GM18870 (cell line): ENCODE data around the gene SLA2.
"Not testable (repeated sequence)": the region's sequence is repeated elsewhere in the genome, so short reads cannot be mapped to it uniquely, and the experiment has no call there.

Experiments used
- ATAC-seq: cut with Tn5 transposase; IDR thresholded peaks from one replicate; pipeline ENCODE4 v1.9.1; 2021; ENCODE audit warnings: moderate library complexity; ENCODE audit not compliant: unreplicated experiment

Gene SLA2

GRCh38 chr20:36576081-36576445 lies 69.9 kb downstream of the SLA2 start:
- no peak for ATAC-seq

GRCh38 chr20:36574366-36575135 lies 71.4 kb downstream of the SLA2 start:
- ATAC-seq: no peak

GRCh38 chr20:36573798-36574365 lies 72.1 kb downstream of the SLA2 start:
- ATAC-seq: no peak

DNA sequence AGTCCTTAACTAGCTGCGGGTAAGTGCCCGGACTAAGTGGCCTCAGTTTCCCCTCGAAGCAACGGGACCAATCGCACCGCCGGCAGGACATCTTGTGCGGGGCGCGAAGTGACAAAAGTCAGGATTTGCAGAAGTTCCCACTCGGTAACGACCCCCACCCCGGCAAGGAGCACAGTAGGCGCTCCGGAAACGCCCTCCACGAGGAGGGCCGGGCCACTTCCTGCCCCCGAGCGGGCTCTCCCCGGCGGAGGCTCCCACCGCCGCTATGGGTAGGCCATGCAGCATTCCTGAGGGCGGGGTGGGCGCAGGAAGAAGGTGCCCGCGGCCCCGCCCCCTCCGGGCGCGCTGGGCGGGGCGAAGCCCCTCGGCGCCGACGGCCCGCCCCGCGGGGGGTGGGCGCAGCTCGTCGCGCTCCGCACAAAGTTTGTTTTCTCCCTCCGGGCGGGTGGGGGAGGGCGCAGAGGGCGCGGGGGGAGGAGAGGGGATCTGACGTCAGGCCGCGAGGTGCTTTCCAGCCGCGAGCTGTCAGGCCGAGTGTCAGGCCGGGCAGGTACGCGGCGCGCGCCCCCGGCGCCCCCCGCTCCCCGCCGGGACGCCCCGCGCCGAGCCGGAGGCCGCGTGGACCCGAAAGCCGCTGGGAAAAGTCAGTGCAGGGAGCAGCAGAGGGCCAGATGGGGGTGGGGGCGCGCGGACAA lies 72.7 kb downstream of the SLA2 start, which contains the start of gene TGIF2:
Gene TGIF2, plus strand, starts transcription at position 495 of the 695 bp plus-strand sequence. CDS start 5,178 bp downstream, outside the sequence.
- ATAC-seq: peak; percentile 36

- ATAC-seq: peak; percentile 11
These were observed 73.3 kb downstream of the SLA2 start for GRCh38 chr20:36572701-36573102.

- ATAC-seq: no peak
These were observed 74.2 kb downstream of the SLA2 start for GRCh38 chr20:36571564-36572504.

DNA sequence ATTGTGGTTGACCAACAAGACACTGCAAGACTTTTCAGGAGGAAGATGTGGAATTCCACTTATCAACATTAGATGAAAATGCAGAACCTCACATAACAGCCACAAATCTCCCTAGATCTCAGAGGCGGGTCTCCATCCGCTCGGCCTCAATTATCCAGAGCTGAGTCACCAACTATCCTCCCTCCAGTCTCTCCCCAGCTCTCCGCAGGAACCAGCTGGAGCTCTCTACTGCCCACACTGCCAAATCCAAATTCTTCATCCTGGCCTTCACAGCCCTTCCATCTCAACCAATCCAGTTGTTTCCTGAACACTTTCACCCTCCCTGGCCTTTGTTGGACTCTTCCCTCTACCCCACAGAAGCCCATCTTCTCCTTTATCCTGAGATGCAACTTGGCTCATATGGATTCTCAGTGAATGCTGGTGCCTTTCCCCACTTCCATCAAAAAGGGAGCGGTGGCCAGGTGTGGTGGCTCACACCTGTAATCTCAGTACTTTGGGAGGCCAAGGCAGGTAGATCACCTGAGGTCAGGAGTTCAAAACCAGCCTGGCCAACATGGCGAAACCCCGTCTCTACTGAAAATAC lies 76.1 kb downstream of the SLA2 start:
- ATAC-seq: no peak

DNA sequence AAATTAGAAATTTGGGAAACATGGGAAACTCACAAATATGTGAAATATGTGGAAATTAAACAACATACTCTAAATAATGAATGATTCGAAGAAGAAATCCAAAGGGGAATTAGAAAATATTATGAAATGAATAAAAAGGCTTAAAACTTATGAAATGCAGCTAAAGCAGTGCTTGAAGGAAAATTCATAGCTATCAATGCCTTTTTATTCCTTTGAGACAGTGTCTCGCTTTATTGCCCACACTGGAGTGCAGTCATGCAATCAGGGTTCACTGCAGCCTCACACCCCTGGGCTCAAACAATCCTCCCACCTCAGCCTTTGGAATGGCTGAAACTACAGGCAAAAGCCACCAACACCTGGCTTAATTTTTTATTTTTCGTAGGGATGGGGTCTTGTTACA lies 80.5 kb downstream of the SLA2 start:
- ATAC-seq: no peak

DNA sequence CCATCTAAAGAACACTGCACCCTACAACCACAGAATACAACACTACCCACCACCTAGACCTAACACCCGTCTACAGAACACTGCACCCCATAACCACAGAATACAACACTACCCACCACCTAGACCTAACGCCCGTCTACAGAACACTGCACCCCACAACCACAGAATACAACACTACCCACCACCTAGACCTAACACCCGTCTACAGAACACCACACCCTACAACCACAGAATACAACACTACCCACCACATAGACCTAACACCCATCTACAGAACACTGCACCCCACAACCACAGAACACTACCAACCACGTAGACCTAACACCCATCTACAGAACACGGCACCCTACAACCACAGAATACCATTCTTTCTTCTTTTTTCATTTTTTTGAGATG lies 81.3 kb downstream of the SLA2 start:
- ATAC-seq: not testable (repeated sequence)

- not testable (repeated sequence) for ATAC-seq
These were observed 81.8 kb downstream of the SLA2 start for GRCh38 chr20:36564078-36564725.

- no peak for ATAC-seq
These were observed 82.6 kb downstream of the SLA2 start for GRCh38 chr20:36563374-36563773.

- ATAC-seq: no peak
These were observed 83.3 kb downstream of the SLA2 start for GRCh38 chr20:36562724-36563123.
